GM13976 (cell line): Measurements from ENCODE around the gene NT5DC2.

Source experiments
- DNase-seq: peaks from one replicate; pipeline ENCODE4 v3.0.0; 2012; ENCODE audit warnings: low spot score
- in situ Hi-C: fragments of 300-500 bp; cut with MboI; formaldehyde crosslinking; loops from one replicate; pipeline ENCODE4 v1.12.0; 2022; ENCODE audit warnings: low sequenced_read_pairs, mixed read lengths, inconsistent platforms; ENCODE audit not compliant: unreplicated experiment
- TF ChIP-seq, protein P1 (sequence below): IDR thresholded peaks from 2 replicates; pipeline ENCODE4 v1.5.1; 2012; ENCODE audit warnings: borderline replicate concordance, mild to moderate bottlenecking; ENCODE audit not compliant: insufficient read depth; ENCODE audit errors: extremely low read depth, missing control alignments, control extremely low read depth

NT5DC2 gene

GRCh38 chr3:52551118-52551517 lies 17.5 kb upstream of the NT5DC2 start:
- TF ChIP-seq, protein P1, sequence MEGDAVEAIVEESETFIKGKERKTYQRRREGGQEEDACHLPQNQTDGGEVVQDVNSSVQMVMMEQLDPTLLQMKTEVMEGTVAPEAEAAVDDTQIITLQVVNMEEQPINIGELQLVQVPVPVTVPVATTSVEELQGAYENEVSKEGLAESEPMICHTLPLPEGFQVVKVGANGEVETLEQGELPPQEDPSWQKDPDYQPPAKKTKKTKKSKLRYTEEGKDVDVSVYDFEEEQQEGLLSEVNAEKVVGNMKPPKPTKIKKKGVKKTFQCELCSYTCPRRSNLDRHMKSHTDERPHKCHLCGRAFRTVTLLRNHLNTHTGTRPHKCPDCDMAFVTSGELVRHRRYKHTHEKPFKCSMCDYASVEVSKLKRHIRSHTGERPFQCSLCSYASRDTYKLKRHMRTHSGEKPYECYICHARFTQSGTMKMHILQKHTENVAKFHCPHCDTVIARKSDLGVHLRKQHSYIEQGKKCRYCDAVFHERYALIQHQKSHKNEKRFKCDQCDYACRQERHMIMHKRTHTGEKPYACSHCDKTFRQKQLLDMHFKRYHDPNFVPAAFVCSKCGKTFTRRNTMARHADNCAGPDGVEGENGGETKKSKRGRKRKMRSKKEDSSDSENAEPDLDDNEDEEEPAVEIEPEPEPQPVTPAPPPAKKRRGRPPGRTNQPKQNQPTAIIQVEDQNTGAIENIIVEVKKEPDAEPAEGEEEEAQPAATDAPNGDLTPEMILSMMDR: no peak
- in situ Hi-C loops: no loop called here
- no peak for DNase-seq

GRCh38 chr3:52547143-52547542 lies 13.5 kb upstream of the NT5DC2 start:
- no peak for DNase-seq
- in situ Hi-C loops: no loop called here

GRCh38 chr3:52546111-52546901 lies 12.6 kb upstream of the NT5DC2 start:
- TF ChIP-seq, protein P1: no peak
- DNase-seq: no peak
- in situ Hi-C loops: no loop called here

More at GRCh38 chr3:52547143-52547542, 13.5 kb upstream of the NT5DC2 start:
- TF ChIP-seq, protein P1: no peak

- in situ Hi-C loops: no loop called here
- no peak for DNase-seq
- TF ChIP-seq, protein P1: no peak
Observed at GRCh38 chr3:52544937-52545336, 11.3 kb upstream of the NT5DC2 start.

- TF ChIP-seq, protein P1: no peak
- no peak for DNase-seq
- in situ Hi-C loops: no loop called here
Observed at GRCh38 chr3:52541050-52541449, 7.4 kb upstream of the NT5DC2 start.

- in situ Hi-C loops: no loop called here
- no peak for DNase-seq
- TF ChIP-seq, protein P1: no peak
Observed at GRCh38 chr3:52539010-52539653, 5.5 kb upstream of the NT5DC2 start.
